Central memory CD8-positive, alpha-beta T cell (primary cell): ENCODE results near the gene JPH3.
A peak's percentile ranks its signal among the peaks of the same experiment; 100 is the strongest.

Experiments used
- ATAC-seq: fragments of 150-1000 bp; cut with Tn5 transposase; replicated peaks from 2 replicates; pipeline ENCODE4 v1.10.0; 2022; ENCODE audit warnings: mild to moderate bottlenecking, moderate FRiP score, moderate number of reproducible peaks; ENCODE audit not compliant: poor library complexity, severe bottlenecking; ENCODE audit errors: extremely low read depth
- DNase-seq, 2 donors: peaks; one replicate each; pipeline ENCODE4 v3.0.0; 2021; ENCODE audit warnings: low spot score in 2 of 2
- H3K27ac Mint-ChIP-seq: one replicate; pipeline ENCODE4 v1.8.0; 2022; ENCODE audit warnings: low read depth, mild to moderate bottlenecking, moderate library complexity, mixed read lengths
- H3K27me3 Mint-ChIP-seq: one replicate; pipeline ENCODE4 v1.8.0; 2022; ENCODE audit warnings: mixed read lengths
- H3K36me3 Mint-ChIP-seq: one replicate; pipeline ENCODE4 v1.8.0; 2022; ENCODE audit warnings: mild to moderate bottlenecking, moderate library complexity, mixed read lengths; ENCODE audit not compliant: insufficient read depth
- H3K4me1 Mint-ChIP-seq: one replicate; pipeline ENCODE4 v1.8.0; 2022; ENCODE audit warnings: mixed read lengths
- H3K4me3 Mint-ChIP-seq: one replicate; pipeline ENCODE4 v1.8.0; 2022; ENCODE audit warnings: mild to moderate bottlenecking, moderate library complexity, mixed read lengths
- H3K9me3 Mint-ChIP-seq: one replicate; pipeline ENCODE4 v1.8.0; 2022; ENCODE audit warnings: mixed read lengths

Gene JPH3

GRCh38 chr16:87658564-87659225 is 56.4 kb downstream of the JPH3 start:
- ATAC-seq: no peak
- Mint-ChIP-seq H3K4me1 (no peaks in the 10 kb centered on the region), H3K27ac (no peak overlapping the region), H3K4me3 (no peak overlapping the region), H3K36me3 (no peaks in the 10 kb centered on the region), H3K27me3 (peaks cover 15% of the 10 kb centered on the region), H3K9me3 (no peaks in the 10 kb centered on the region)
- no peak for DNase-seq

GRCh38 chr16:87661561-87661960 is 59.3 kb downstream of the JPH3 start:
- peak in 1 of 2 donors; percentile 18 for DNase-seq
- Mint-ChIP-seq H3K4me3 (no peak overlapping the region), H3K9me3 (no peaks in the 10 kb centered on the region), H3K36me3 (no peaks in the 10 kb centered on the region), H3K27ac (no peak overlapping the region), H3K27me3 (peaks cover 15% of the 10 kb centered on the region), H3K4me1 (no peaks in the 10 kb centered on the region)
- peak; percentile 56 for ATAC-seq

GRCh38 chr16:87662254-87663204 is 60.2 kb downstream of the JPH3 start:
- Mint-ChIP-seq H3K27me3 (peaks cover 15% of the 10 kb centered on the region), H3K36me3 (no peaks in the 10 kb centered on the region), H3K4me3 (no peak overlapping the region), H3K9me3 (no peaks in the 10 kb centered on the region), H3K27ac (no peak overlapping the region), H3K4me1 (no peaks in the 10 kb centered on the region)
- no peak for DNase-seq
- no peak for ATAC-seq

GRCh38 chr16:87664792-87665191 is 62.5 kb downstream of the JPH3 start:
- H3K9me3 Mint-ChIP-seq: no peaks in the 10 kb centered on the region
- no peak for DNase-seq
- no peaks in the 10 kb centered on the region for H3K4me1 Mint-ChIP-seq
- H3K36me3 Mint-ChIP-seq: peaks cover 3% of the 10 kb centered on the region
- ATAC-seq: no peak
- H3K27ac Mint-ChIP-seq: no peak overlapping the region
- peaks cover 33% of the 10 kb centered on the region for H3K27me3 Mint-ChIP-seq
- H3K4me3 Mint-ChIP-seq: no peak overlapping the region

GRCh38 chr16:87665193-87665592 is 62.9 kb downstream of the JPH3 start:
- Mint-ChIP-seq H3K4me1 (no peaks in the 10 kb centered on the region), H3K4me3 (no peak overlapping the region), H3K27ac (no peak overlapping the region), H3K27me3 (peaks cover 32% of the 10 kb centered on the region), H3K36me3 (peaks cover 3% of the 10 kb centered on the region), H3K9me3 (no peaks in the 10 kb centered on the region)
- ATAC-seq: no peak
- DNase-seq: no peak

GRCh38 chr16:87666919-87667318 is 64.6 kb downstream of the JPH3 start:
- DNase-seq (no peak), ATAC-seq (no peak)
- peaks cover 18% of the 10 kb centered on the region for H3K27me3 Mint-ChIP-seq
- no peaks in the 10 kb centered on the region for H3K9me3 Mint-ChIP-seq
- H3K4me3 Mint-ChIP-seq: no peak overlapping the region
- no peak overlapping the region for H3K27ac Mint-ChIP-seq
- peaks cover 3% of the 10 kb centered on the region for H3K36me3 Mint-ChIP-seq
- H3K4me1 Mint-ChIP-seq: no peaks in the 10 kb centered on the region

- ATAC-seq: no peak
- no peaks in the 10 kb centered on the region for H3K9me3 Mint-ChIP-seq
- peaks cover 3% of the 10 kb centered on the region for H3K36me3 Mint-ChIP-seq
- peaks cover 18% of the 10 kb centered on the region for H3K27me3 Mint-ChIP-seq
- H3K4me1 Mint-ChIP-seq: no peaks in the 10 kb centered on the region
- no peak for DNase-seq
- no peak overlapping the region for H3K27ac Mint-ChIP-seq
- H3K4me3 Mint-ChIP-seq: no peak overlapping the region
Observed at GRCh38 chr16:87667443-87667842, 65.1 kb downstream of the JPH3 start.

GRCh38 chr16:87667946-87668345 is 65.6 kb downstream of the JPH3 start:
- no peak overlapping the region for H3K4me3 Mint-ChIP-seq
- H3K4me1 Mint-ChIP-seq: no peaks in the 10 kb centered on the region
- peaks cover 18% of the 10 kb centered on the region for H3K27me3 Mint-ChIP-seq
- H3K9me3 Mint-ChIP-seq: no peaks in the 10 kb centered on the region
- peaks cover 3% of the 10 kb centered on the region for H3K36me3 Mint-ChIP-seq
- no peak overlapping the region for H3K27ac Mint-ChIP-seq
- no peak for DNase-seq
- ATAC-seq: no peak

GRCh38 chr16:87669672-87670071 is 67.4 kb downstream of the JPH3 start:
- no peak overlapping the region for H3K4me3 Mint-ChIP-seq
- H3K4me1 Mint-ChIP-seq: no peaks in the 10 kb centered on the region
- H3K27me3 Mint-ChIP-seq: peaks cover 18% of the 10 kb centered on the region
- no peak for DNase-seq
- ATAC-seq: no peak
- H3K36me3 Mint-ChIP-seq: peaks cover 4% of the 10 kb centered on the region
- no peak overlapping the region for H3K27ac Mint-ChIP-seq
- no peaks in the 10 kb centered on the region for H3K9me3 Mint-ChIP-seq

GRCh38 chr16:87671221-87671620 is 68.9 kb downstream of the JPH3 start:
- DNase-seq: no peak
- Mint-ChIP-seq H3K27ac (no peak overlapping the region), H3K36me3 (peaks cover 4% of the 10 kb centered on the region), H3K9me3 (no peaks in the 10 kb centered on the region), H3K27me3 (peaks cover 18% of the 10 kb centered on the region), H3K4me1 (no peaks in the 10 kb centered on the region), H3K4me3 (no peak overlapping the region)
- no peak for ATAC-seq

GRCh38 chr16:87671715-87672270 is 69.5 kb downstream of the JPH3 start:
- no peak for DNase-seq
- no peak for ATAC-seq
- Mint-ChIP-seq H3K27ac (no peak overlapping the region), H3K36me3 (peaks cover 4% of the 10 kb centered on the region), H3K4me1 (no peaks in the 10 kb centered on the region), H3K27me3 (peaks cover 18% of the 10 kb centered on the region), H3K4me3 (no peak overlapping the region), H3K9me3 (no peaks in the 10 kb centered on the region)

- Mint-ChIP-seq H3K4me1 (no peaks in the 10 kb centered on the region), H3K27ac (no peak overlapping the region), H3K27me3 (peaks cover 2% of the 10 kb centered on the region), H3K9me3 (no peaks in the 10 kb centered on the region), H3K4me3 (no peak overlapping the region), H3K36me3 (peaks cover 1% of the 10 kb centered on the region)
- no peak for DNase-seq
- ATAC-seq: no peak
Observed at GRCh38 chr16:87674419-87674818, 72.1 kb downstream of the JPH3 start.
